T-cell (primary cell): ENCODE data around the gene RPH3AL. TPM values are rescaled to one million over a fixed set of nuclear protein-coding genes. Genes with fewer than 3 reads are reported as not detected.
A peak's percentile ranks its signal among the peaks of the same experiment; 100 is the strongest.
"Not testable (repeated sequence)": the region's sequence is repeated elsewhere in the genome, so short reads cannot be mapped to it uniquely, and the experiment has no call there.

Experiments used
- ATAC-seq, 4 experiments: fragments of 200-7000 bp in 3 of 4; fragments of 150-1000 bp in 1 of 4; cut with Tn5 transposase; replicated peaks in 1 of 4; 1 replicate in 3 of 4; 2 replicates in 1 of 4; pipeline ENCODE4 v1.10.0; 2021; ENCODE audit warnings: moderate library complexity in 3 of 4, mild to moderate bottlenecking in 2 of 4, moderate number of reproducible peaks in 1 of 4
- CTCF ChIA-PET, 2 donors: fragments of 300-600 bp; sonication (Branson Sonifier 250); formaldehyde crosslinking; loops; one replicate each; lab custom pipeline; 2022; ENCODE audit warnings: antibody characterized with exemption in 2 of 2; lab: Charles Lee
- POLR2A ChIA-PET, 2 donors: fragments of 300-600 bp; sonication (Branson Sonifier 250); formaldehyde crosslinking; loops; one replicate each; lab custom pipeline; 2022; ENCODE audit warnings: antibody characterized with exemption in 2 of 2; lab: Charles Lee
- DNase-seq, 35 experiments: peaks; one replicate each; pipeline versions ENCODE4 v3.0.0 to v3.0.0-alpha.2; 2013 to 2023
- H3K27ac ChIP-seq: one replicate; pipeline ENCODE4 v1.5.1; 2013; ENCODE audit warnings: low read length
- H3K27me3 ChIP-seq, 2 experiments: replicated peaks in 1 of 2; 1 replicate in 1 of 2; 2 replicates in 1 of 2; pipeline versions ENCODE4 v1.6.1 to v1.7.0; 2013; ENCODE audit warnings: low read length in 1 of 2, mixed read lengths in 1 of 2; ENCODE audit not compliant: control insufficient read depth in 2 of 2, insufficient read depth in 2 of 2; ENCODE audit errors: extremely low read depth in 1 of 2
- H3K36me3 ChIP-seq, 2 donors: 1 replicate in 1 of 2; 2 replicates in 1 of 2; pipeline versions ENCODE4 v1.6.1 to v1.7.0; 2013; ENCODE audit warnings: low read length in 1 of 2; ENCODE audit not compliant: control insufficient read depth in 2 of 2, insufficient read depth in 1 of 2; ENCODE audit errors: extremely low read depth in 1 of 2
- H3K4me1 ChIP-seq, 2 experiments: 1 replicate in 1 of 2; 2 replicates in 1 of 2; pipeline versions ENCODE4 v1.6.1 to v1.7.0; 2013; ENCODE audit warnings: low read length in 2 of 2, mixed read lengths in 1 of 2; ENCODE audit not compliant: insufficient read depth in 2 of 2, control insufficient read depth in 1 of 2; ENCODE audit errors: extremely low read depth in 1 of 2
- H3K4me3 ChIP-seq, 2 donors: 1 replicate in 1 of 2; 2 replicates in 1 of 2; pipeline versions ENCODE4 v1.5.1 to v1.7.0; 2013; ENCODE audit warnings: mild to moderate bottlenecking in 2 of 2, low read length in 1 of 2, moderate library complexity in 1 of 2; ENCODE audit not compliant: control insufficient read depth in 1 of 2; ENCODE audit errors: extremely low read depth in 1 of 2
- H3K9me3 ChIP-seq: 2 replicates; pipeline ENCODE4 v1.7.0; 2013
- H3K27ac Mint-ChIP-seq, 2 donors: one replicate each; pipeline ENCODE4 v1.8.0; 2020 to 2021; ENCODE audit warnings: mild to moderate bottlenecking in 2 of 2, mixed read lengths in 2 of 2
- H3K27me3 Mint-ChIP-seq, 2 donors: one replicate each; pipeline ENCODE4 v1.8.0; 2021 to 2022; ENCODE audit warnings: mixed read lengths in 2 of 2
- H3K36me3 Mint-ChIP-seq: one replicate; pipeline ENCODE4 v1.8.0; 2021; ENCODE audit warnings: mixed read lengths
- H3K4me1 Mint-ChIP-seq, 3 donors: one replicate each; pipeline ENCODE4 v1.8.0; 2020 to 2022; ENCODE audit warnings: mixed read lengths in 3 of 3, mild to moderate bottlenecking in 1 of 3
- H3K4me3 Mint-ChIP-seq, 3 donors: one replicate each; pipeline ENCODE4 v1.8.0; 2020 to 2022; ENCODE audit warnings: mild to moderate bottlenecking in 3 of 3, mixed read lengths in 3 of 3, moderate library complexity in 3 of 3
- H3K9me3 Mint-ChIP-seq, 3 donors: one replicate each; pipeline ENCODE4 v1.8.0; 2020 to 2022; ENCODE audit warnings: mixed read lengths in 3 of 3
- WGBS: methylation state at CpG from one replicate; pipeline ENCODE4 v1.1.5; 2013; ENCODE audit warnings: missing lambda C conversion rate; ENCODE audit not compliant: insufficient coverage; 5-methylcytosine and 5-hydroxymethylcytosine counted together
- total RNA-seq, 35 experiments: library from RNA in 6 of 35; stranded (reverse) in 6 of 35; fragments of 120-200 nt in 1 of 35; gene quantifications; one replicate each; pipeline versions ENCODE4 v1.2.1 to v1.2.4 and lab custom pipeline; 2013 to 2026

RPH3AL gene
- total RNA-seq, 5 donors from 2014 or later (not counting 1 experiment from before 2014, with no cell fraction given) = 4.5 to 10.5 (median 5.3) TPM

DNA sequence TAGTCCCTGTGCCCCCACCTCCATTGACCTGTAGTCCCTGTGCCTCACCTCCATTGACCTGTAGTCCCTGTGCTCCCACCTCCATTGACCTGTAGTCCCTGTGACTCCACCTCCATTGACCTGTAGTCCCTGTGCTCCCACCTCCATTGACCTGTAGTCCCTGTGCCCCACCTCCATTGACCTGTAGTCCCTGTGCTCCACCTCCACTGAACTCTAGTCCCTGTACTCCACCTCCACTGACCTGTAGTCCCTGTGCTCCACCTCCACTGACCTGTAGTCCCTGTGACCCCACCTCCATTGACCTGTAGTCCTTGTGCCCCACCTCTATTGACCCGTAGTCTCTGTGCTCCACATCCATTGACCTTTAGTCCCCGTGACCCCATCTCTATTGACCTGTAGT is 37.2 kb downstream of the RPH3AL start:
- not testable (repeated sequence) for H3K36me3 Mint-ChIP-seq, H3K4me1 Mint-ChIP-seq
- 80% methylated on average over 2 of the region's 2 CpGs for WGBS

DNA sequence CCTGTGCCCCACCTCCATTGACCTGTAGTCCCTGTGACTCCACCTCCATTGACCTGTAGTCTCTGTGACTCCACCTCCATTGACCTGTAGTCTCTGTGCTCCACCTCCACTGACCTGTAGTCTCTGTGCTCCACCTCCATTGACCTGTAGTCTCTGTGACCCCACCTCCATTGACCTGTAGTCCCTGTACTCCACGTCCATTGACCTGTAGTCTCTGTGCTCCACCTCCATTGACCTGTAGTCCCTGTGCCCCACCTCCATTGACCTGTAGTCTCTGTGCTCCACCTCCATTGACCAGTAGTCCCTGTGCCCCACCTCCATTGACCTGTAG is 38.0 kb downstream of the RPH3AL start:
- H3K27me3 Mint-ChIP-seq, H3K4me3 ChIP-seq, H3K4me1 Mint-ChIP-seq, H3K27me3 ChIP-seq, POLR2A ChIA-PET, H3K36me3 ChIP-seq, H3K4me3 Mint-ChIP-seq, H3K4me1 ChIP-seq, H3K36me3 Mint-ChIP-seq, H3K27ac Mint-ChIP-seq, CTCF ChIA-PET, H3K27ac ChIP-seq, H3K9me3 ChIP-seq, ATAC-seq, DNase-seq: not testable (repeated sequence)
- 87% methylated on average over 1 of the region's 1 CpG for WGBS
- peaks cover 0 to 12% (median 0%) of the 10 kb centered on the region in 3 donors for H3K9me3 Mint-ChIP-seq

More for the DNA sequence above, 37.2 kb downstream of the RPH3AL start:
- H3K27me3 Mint-ChIP-seq, H3K36me3 ChIP-seq, H3K4me3 ChIP-seq, H3K4me1 ChIP-seq, ATAC-seq, H3K4me3 Mint-ChIP-seq, H3K27ac Mint-ChIP-seq, H3K27ac ChIP-seq, CTCF ChIA-PET, POLR2A ChIA-PET, H3K27me3 ChIP-seq, H3K9me3 ChIP-seq, DNase-seq: not testable (repeated sequence)
- H3K9me3 Mint-ChIP-seq = peaks cover 0 to 12% (median 0%) of the 10 kb centered on the region in 3 donors

DNA sequence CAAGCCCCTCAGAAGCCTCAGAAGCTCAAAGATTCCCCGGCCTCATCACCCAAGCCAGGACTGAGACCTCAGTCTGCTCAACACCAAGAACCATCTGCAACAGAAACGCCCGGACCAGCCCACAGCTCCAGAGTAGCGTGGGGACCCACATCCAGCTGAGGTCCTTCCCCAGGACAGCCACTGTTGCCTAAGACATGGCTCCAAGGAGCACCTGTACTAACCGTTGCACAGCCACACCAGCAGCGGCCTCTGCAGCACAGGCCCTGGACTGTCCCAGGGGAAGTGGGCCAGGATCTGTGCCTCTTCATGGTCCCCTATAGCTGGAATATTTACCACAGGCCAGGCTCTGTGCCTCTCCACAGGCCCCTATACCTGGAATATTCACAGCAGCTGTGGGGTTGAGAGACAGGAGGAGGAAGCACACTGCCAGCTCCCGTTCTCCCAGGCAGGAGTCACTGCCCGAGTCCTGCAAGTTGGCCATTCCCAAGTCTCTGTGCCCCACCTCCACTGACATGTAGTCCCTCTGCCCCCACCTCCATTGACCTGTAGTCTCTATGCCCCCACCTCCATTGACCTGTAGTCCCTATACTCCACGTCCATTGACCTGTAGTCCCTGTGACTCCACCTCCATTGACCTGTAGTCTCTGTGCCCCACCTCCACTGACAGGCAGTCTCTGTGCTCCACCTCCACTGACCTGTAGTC is 38.5 kb downstream of the RPH3AL start:
- 84% methylated on average over 8 of the region's 9 CpGs for WGBS
- ChIA-PET POLR2A (interaction anchor here in 1 of 2 donors (0.6 kb wide), 1 partner anchor 71 kb away, joined by 3 read pairs; no protein-coding TSS in a partner anchor), CTCF (no interaction called here)
- Mint-ChIP-seq H3K9me3 (peaks cover 0 to 12% (median 0%) of the 10 kb centered on the region in 3 donors), H3K4me3 (no peak overlapping the region), H3K36me3 (peaks cover 5% of the 10 kb centered on the region), H3K4me1 (peaks cover 0 to 5% (median 0%) of the 10 kb centered on the region in 3 donors), H3K27me3 (no peaks in the 10 kb centered on the region), H3K27ac (no peak overlapping the region)
- no peaks in the 10 kb centered on the region for H3K36me3 ChIP-seq
- no peaks in the 10 kb centered on the region for H3K9me3 ChIP-seq
- H3K4me3 ChIP-seq = no peak overlapping the region
- H3K27me3 ChIP-seq = peaks cover 0 to 4% of the 10 kb centered on the region in 2 experiments
- ATAC-seq (no peak), DNase-seq (no peak)
- H3K27ac ChIP-seq = no peak overlapping the region
- no peaks in the 10 kb centered on the region for H3K4me1 ChIP-seq

DNA sequence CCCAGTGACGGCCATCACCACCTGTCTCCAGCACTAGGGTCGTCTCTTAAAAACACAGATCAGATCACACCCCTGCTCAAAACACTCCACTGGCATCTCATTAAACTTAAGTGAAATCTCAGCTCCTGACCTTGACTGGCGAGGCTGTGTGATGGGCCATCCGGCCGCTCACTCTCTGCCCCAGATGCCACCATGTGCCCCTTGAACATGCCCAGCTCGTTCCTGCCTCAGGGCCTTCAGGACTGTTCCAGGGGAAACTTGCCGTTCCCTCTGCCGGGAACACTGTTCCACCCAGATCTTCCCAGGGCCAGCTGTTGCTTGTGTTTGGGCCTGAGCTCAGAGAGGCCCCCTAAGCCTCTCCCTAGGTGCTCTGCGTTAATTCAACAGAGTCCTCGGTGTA is 39.4 kb downstream of the RPH3AL start:
- Mint-ChIP-seq H3K27me3 (no peaks in the 10 kb centered on the region), H3K9me3 (peaks cover 0 to 12% (median 0%) of the 10 kb centered on the region in 3 donors), H3K4me1 (peaks cover 0 to 5% (median 0%) of the 10 kb centered on the region in 3 donors), H3K27ac (no peak overlapping the region), H3K36me3 (no peaks in the 10 kb centered on the region), H3K4me3 (no peak overlapping the region)
- CTCF ChIA-PET = no interaction called here
- no peaks in the 10 kb centered on the region for H3K4me1 ChIP-seq
- DNase-seq = no peak
- H3K27ac ChIP-seq = no peak overlapping the region
- H3K9me3 ChIP-seq = no peaks in the 10 kb centered on the region
- H3K36me3 ChIP-seq = no peaks in the 10 kb centered on the region
- 86% methylated on average over 8 of the region's 10 CpGs for WGBS
- ATAC-seq = no peak
- H3K4me3 ChIP-seq = no peak overlapping the region
- POLR2A ChIA-PET = interaction anchor here in 1 of 2 donors (0.6 kb wide), 1 partner anchor 71 kb away, joined by 3 read pairs; no protein-coding TSS in a partner anchor
- H3K27me3 ChIP-seq = peaks cover 0 to 3% of the 10 kb centered on the region in 2 experiments

DNA sequence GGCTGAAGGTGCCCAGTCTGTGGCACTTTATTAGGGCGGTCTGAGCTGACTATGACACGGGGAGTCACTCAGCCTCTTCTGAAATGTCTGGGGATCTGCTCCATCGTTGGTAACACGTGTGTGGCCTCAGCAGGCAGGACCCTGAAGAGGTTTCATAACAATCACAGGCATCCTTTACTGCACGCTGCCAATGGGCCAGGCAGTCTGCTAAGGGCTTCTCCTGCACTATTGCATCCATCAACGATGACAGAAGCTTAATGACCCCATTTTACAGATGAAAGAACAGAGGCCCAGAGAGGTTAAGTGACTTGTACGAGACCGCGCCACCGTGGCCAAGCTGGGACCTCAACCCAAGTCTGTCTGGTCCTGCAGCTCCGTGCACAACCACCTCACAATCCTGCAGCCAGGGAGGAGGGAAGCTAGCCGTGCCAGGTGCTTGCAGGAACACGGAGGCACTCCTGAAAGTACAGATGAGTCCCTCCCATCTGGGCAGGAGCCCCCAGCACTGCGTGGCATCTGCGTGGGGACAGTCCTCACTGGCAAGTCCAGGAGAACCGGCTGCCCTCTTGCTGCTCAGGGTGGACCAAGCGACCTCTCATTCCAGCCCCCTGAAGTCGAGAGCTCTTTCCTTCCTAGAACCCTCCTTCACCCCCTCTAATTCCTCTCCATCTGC is 40.0 kb downstream of the RPH3AL start:
- Mint-ChIP-seq H3K4me1 (no peaks in the 10 kb centered on the region), H3K36me3 (no peaks in the 10 kb centered on the region), H3K4me3 (no peak overlapping the region), H3K27me3 (no peaks in the 10 kb centered on the region), H3K27ac (no peak overlapping the region), H3K9me3 (peaks cover 0 to 12% (median 0%) of the 10 kb centered on the region in 3 donors)
- no peak overlapping the region for H3K4me3 ChIP-seq
- no peaks in the 10 kb centered on the region for H3K36me3 ChIP-seq
- POLR2A ChIA-PET = no interaction called here
- DNase-seq = no peak
- peak in 1 of 4 experiments; percentile 13 for ATAC-seq
- H3K27ac ChIP-seq = no peak overlapping the region
- H3K27me3 ChIP-seq = peaks cover 0 to 3% of the 10 kb centered on the region in 2 experiments
- CTCF ChIA-PET = no interaction called here
- no peaks in the 10 kb centered on the region for H3K9me3 ChIP-seq
- 83% methylated on average over 18 of the region's 18 CpGs for WGBS
- H3K4me1 ChIP-seq = no peaks in the 10 kb centered on the region

DNA sequence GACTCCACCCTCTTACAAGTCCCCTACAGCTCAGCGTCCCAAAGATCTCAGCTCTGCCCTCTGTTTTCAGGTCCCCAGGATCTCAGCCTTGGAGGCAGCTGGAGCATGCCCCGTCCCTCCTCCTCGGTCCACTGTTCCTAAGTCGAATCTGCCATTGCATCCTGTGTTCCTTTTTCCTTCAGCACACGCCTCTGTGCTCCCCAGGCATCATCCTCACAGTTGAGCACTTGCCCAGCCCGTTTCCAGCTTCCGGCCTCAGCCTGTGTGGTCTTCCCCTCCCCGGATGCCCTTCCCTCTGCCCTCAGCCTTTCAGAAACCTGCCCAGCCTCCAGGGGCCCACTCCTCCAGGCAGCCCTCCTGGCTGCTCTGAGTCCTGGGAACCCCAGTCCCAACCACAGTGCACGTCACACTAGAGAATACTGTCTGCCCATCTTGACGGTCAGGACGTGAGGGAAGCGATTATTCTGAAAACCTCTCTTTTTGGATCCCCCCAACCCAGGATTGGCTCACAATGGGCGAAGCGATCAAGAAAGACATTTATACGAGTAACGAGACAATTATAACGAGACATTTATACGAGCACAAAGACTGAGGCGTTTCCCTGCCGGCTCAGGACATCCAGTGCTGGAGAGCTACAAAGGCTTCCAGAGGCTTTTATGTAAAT is 41.4 kb downstream of the RPH3AL start:
- ChIA-PET CTCF (interaction anchor here in 1 of 2 donors (0.5 kb wide), 1 partner anchor 76 kb away, joined by 3 read pairs; no protein-coding TSS in a partner anchor), POLR2A (no interaction called here)
- ATAC-seq (no peak), DNase-seq (no peak)
- Mint-ChIP-seq H3K4me1 (no peaks in the 10 kb centered on the region), H3K4me3 (no peak overlapping the region), H3K27ac (no peak overlapping the region), H3K9me3 (peaks cover 0 to 12% (median 0%) of the 10 kb centered on the region in 3 donors), H3K36me3 (no peaks in the 10 kb centered on the region), H3K27me3 (no peaks in the 10 kb centered on the region)
- no peaks in the 10 kb centered on the region for H3K9me3 ChIP-seq
- H3K4me1 ChIP-seq = no peaks in the 10 kb centered on the region
- WGBS = 83% methylated on average over 18 of the region's 20 CpGs
- H3K36me3 ChIP-seq = no peaks in the 10 kb centered on the region
- H3K27ac ChIP-seq = no peak overlapping the region
- H3K27me3 ChIP-seq = no peaks in the 10 kb centered on the region
- no peak overlapping the region for H3K4me3 ChIP-seq
